GM12864 (cell line): ENCODE results near the gene SCN4A.
"Not testable (repeated sequence)": the region's sequence is repeated elsewhere in the genome, so short reads cannot be mapped to it uniquely, and the experiment has no call there.

Source experiments
- DNase-seq: peaks from one replicate; pipeline ENCODE4 v3.0.0-alpha.2; 2011; ENCODE audit warnings: low read depth
- H3K4me3 ChIP-seq: 2 replicates; pipeline ENCODE4 v1.5.1; 2011; ENCODE audit warnings: mild to moderate bottlenecking, low read depth, low read length, control low read depth
- TF ChIP-seq, protein P1 (sequence below): IDR thresholded peaks from 2 replicates; pipeline ENCODE4 v1.5.1; 2011; ENCODE audit warnings: low read depth, mild to moderate bottlenecking, moderate library complexity, low read length, control low read depth, inconsistent platforms; ENCODE audit errors: missing control alignments

Gene SCN4A

GRCh38 chr17:63972796-63973195, at the start of gene SCN4A:
SCN4A (minus strand) TSS chr17:63972918; CDS start chr17:63972841, 77 bp downstream.
- TF ChIP-seq, protein P1, sequence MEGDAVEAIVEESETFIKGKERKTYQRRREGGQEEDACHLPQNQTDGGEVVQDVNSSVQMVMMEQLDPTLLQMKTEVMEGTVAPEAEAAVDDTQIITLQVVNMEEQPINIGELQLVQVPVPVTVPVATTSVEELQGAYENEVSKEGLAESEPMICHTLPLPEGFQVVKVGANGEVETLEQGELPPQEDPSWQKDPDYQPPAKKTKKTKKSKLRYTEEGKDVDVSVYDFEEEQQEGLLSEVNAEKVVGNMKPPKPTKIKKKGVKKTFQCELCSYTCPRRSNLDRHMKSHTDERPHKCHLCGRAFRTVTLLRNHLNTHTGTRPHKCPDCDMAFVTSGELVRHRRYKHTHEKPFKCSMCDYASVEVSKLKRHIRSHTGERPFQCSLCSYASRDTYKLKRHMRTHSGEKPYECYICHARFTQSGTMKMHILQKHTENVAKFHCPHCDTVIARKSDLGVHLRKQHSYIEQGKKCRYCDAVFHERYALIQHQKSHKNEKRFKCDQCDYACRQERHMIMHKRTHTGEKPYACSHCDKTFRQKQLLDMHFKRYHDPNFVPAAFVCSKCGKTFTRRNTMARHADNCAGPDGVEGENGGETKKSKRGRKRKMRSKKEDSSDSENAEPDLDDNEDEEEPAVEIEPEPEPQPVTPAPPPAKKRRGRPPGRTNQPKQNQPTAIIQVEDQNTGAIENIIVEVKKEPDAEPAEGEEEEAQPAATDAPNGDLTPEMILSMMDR = no peak
- no peak for DNase-seq
- H3K4me3 ChIP-seq = no peak within 1 kb of the TSS

DNA sequence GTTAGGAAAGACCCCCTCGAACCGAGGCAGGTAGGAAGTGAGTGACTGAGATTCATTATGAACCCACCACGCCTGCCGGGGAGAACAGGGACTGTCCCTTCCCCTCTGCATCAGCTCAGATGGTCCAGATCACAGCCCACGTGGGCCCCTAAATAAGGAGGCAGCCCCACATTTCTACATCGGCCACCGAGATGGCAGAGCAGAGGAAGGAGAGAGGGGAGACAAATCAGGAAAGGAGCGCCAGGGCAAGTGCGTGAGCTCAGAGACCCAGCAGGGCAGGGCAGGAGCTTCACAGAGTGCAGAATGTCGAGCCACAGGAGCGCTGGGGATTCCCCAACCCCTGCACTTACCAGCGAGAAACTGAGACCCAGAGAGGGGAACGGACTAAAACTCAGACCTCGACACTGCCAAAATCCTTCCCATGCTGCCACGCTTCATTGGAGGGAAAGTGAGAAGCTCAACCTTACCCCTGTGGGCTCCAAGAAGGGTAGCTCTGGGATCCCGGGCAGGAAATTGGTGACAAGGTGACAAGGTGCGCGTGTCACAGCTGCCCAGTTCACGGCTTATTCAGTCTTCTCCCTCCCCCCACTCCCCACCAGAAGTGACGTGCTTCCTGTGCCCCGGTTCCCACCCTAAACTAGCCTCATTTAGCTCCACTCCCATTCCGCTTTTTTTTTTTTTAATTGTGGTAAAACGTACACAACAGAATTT, 47.5 kb upstream of the SCN4A start, which contains the start of gene ICAM2:
TSS of gene ICAM2 (minus strand) at position 578 of the 711 bp plus-strand sequence. CDS start 13,942 bp downstream, outside the sequence.
- peak; percentile 88 for DNase-seq
- H3K4me3 ChIP-seq = peak within 1 kb of the TSS; percentile 76
- TF ChIP-seq, protein P1 = peak; percentile 21

DNA sequence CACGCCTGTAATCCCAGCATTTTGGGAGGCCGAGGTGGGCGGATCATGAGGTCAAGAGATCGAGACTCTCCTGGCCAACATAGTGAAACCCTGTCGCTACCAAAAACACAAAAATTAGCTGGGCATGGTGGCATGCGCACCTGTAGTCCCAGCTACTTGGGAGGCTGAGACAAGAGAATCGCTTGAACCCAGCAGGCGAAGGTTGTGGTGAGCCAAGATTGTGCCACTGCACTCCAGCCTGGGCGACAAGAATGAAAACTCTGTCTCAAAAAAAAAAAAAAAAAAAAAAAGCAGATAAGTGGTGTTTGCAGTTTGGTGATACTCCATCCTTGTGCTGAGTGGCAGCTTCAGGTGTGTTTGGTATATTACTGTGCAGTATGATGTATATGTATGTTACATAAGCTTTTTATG, 46.8 kb upstream of the SCN4A start:
- peak overlapping the region; percentile 76 for H3K4me3 ChIP-seq

GRCh38 chr17:64017381-64017980, 44.8 kb upstream of the SCN4A start:
- H3K4me3 ChIP-seq = no peak overlapping the region
- DNase-seq = no peak
- TF ChIP-seq, protein P1 = peak; percentile 37

More for the DNA sequence above, 46.8 kb upstream of the SCN4A start:
- not testable (repeated sequence) for DNase-seq

DNA sequence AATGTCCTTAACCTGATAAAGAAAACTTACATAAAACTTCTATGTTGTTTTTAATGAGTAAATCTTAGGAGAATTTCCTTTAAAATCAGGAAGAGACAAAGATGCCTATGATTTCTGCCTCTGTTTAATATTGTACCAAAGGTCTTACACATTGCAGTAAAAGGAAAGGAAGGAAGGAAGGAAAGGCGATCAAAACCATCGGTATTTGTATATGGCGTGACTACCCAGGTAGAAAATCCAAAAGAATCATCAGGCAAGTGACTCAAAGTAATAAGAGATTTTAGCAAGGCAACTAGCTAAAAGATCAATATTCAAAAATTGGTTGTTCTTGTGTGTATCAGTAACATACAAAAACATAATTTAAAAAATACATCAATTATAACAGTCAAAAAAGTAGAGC, 44.3 kb upstream of the SCN4A start:
- H3K4me3 ChIP-seq = no peak overlapping the region; the same call in 1 of the 2 replicates
- DNase-seq = no peak
- TF ChIP-seq, protein P1 = no peak

GRCh38 chr17:64016231-64016784, 43.6 kb upstream of the SCN4A start:
- TF ChIP-seq, protein P1 = peak; percentile 21
- peak overlapping the region; percentile 13 for H3K4me3 ChIP-seq
- no peak for DNase-seq

- no peak for DNase-seq
- no peak overlapping the region for H3K4me3 ChIP-seq
- TF ChIP-seq, protein P1 = no peak
Observed at GRCh38 chr17:64015447-64015846, 42.7 kb upstream of the SCN4A start.
